HG02588 (cell line): ENCODE data around the gene KRTAP5-6.
"Not testable (repeated sequence)": the region's sequence is repeated elsewhere in the genome, so short reads cannot be mapped to it uniquely, and the experiment has no call there.

Experiments used
- ATAC-seq: cut with Tn5 transposase; IDR thresholded peaks from one replicate; pipeline ENCODE4 v1.9.1; 2021; ENCODE audit warnings: mild to moderate bottlenecking, moderate library complexity; ENCODE audit not compliant: unreplicated experiment

KRTAP5-6 gene

GRCh38 chr11:1683216-1683615 is 13.8 kb upstream of the KRTAP5-6 start:
- ATAC-seq, result not testable (repeated sequence)

GRCh38 chr11:1683904-1684572 is 13.0 kb upstream of the KRTAP5-6 start:
- ATAC-seq, result not testable (repeated sequence)

GRCh38 chr11:1684886-1685874 is 11.8 kb upstream of the KRTAP5-6 start:
- ATAC-seq, result not testable (repeated sequence)

GRCh38 chr11:1686220-1686619 is 10.8 kb upstream of the KRTAP5-6 start:
- not testable (repeated sequence) for ATAC-seq

- not testable (repeated sequence) for ATAC-seq
Measured at GRCh38 chr11:1688336-1688947, 8.6 kb upstream of the KRTAP5-6 start.

- not testable (repeated sequence) for ATAC-seq
Measured at GRCh38 chr11:1689250-1690166, 7.5 kb upstream of the KRTAP5-6 start.

GRCh38 chr11:1690167-1691025 is 6.6 kb upstream of the KRTAP5-6 start:
- ATAC-seq, result no peak

GRCh38 chr11:1691026-1691877 is 5.7 kb upstream of the KRTAP5-6 start:
- ATAC-seq, result no peak

GRCh38 chr11:1691878-1692707 is 4.9 kb upstream of the KRTAP5-6 start:
- no peak for ATAC-seq

GRCh38 chr11:1692708-1693326 is 4.2 kb upstream of the KRTAP5-6 start:
- ATAC-seq, result no peak

- no peak for ATAC-seq
Measured at GRCh38 chr11:1693327-1694063, 3.5 kb upstream of the KRTAP5-6 start.

GRCh38 chr11:1694064-1694845 is 2.7 kb upstream of the KRTAP5-6 start:
- ATAC-seq, result no peak

- ATAC-seq, result no peak
Measured at GRCh38 chr11:1694846-1695547, 2.0 kb upstream of the KRTAP5-6 start.

- ATAC-seq, result no peak
Measured at GRCh38 chr11:1695548-1696108, 1.4 kb upstream of the KRTAP5-6 start.

GRCh38 chr11:1699771-1700170 is 2.8 kb downstream of the KRTAP5-6 start:
- no peak for ATAC-seq
